ENCODE results near the gene PKMYT1. TPM values are rescaled to one million over a fixed set of nuclear protein-coding genes. Genes with fewer than 3 reads are reported as not detected.

The PKMYT1 gene
- total and polyA plus RNA-seq, 2 experiments from 2014 or later, result 90.9 to 100 TPM

DNA sequence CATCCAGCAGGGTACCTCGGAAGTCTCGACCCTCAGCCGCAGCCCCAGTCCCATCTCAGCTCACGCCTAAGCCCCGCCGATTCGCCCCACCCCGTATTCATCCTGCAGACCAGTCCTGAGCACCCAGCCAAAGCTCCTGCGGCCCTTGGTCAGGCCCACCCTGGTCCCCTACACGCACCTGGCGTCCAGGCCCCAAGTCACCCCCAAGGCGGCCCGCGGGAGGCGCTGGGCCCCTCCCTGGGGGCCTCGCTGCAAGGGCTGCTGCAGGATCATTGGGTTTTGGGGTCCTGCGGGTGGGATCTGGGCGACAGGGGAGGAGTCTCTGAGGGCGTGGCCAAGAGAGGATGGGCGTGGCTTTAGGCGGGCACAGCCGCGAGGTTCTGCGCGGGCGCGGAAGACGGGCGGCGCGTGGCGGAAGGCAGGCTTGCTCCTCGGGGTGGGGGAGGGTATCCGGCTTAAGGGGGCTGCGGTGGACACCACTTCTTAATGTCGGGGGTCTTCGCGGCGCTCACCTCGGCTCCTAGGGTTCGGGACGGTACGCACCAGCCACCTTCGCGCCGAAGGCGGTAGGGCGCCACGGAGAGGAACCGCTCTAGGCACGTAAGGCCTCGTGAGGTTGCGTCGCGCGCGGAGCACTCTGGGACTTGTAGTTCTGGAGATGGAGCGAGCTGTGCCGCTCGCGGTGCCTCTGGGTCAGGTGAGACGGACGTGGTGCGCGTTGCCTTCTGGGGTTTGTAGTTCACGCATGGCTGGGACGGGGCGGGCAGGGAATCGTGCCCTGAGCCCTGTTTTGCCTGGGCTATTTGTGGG, 43.6 kb upstream of the PKMYT1 start, which contains the start of the genes HCFC1R1 and THOC6:
HCFC1R1 (minus strand) TSS at position 274 of the 810 bp plus-strand sequence; CDS start at position 273, 1 bp downstream.
THOC6 (plus strand) TSS at position 367 of the 810 bp plus-strand sequence; CDS start at position 659, 292 bp downstream.
- Histone ChIP-seq H3K4me2 (peak within 1 kb of the TSS; percentile 97), H3K27me3 (ENCODE audit: insufficient read depth) (peaks cover 2% of the 10 kb centered on the region; the same call in 1 of the 2 replicates), H3K79me2 (replicated peaks; ENCODE audit: insufficient read depth) (peaks cover 17% of the 10 kb centered on the region; the same call in 1 of the 2 replicates), H3F3A (replicated peaks; ENCODE audit: low read depth) (peaks cover 59% of the 10 kb centered on the region), H3K9me2 (ENCODE audit: insufficient read depth) (no peaks in the 10 kb centered on the region), H3K4me1 (ENCODE audit: insufficient read depth) (peaks cover 37% of the 10 kb centered on the region), H2AFZ (no peak within 1 kb of the TSS), H4K20me1 (replicated peaks; ENCODE audit: insufficient read depth) (peaks cover 20% of the 10 kb centered on the region), H3K4me3 (peak within 1 kb of the TSS; percentile 85), H3K36me3 (ENCODE audit: insufficient read depth) (no peaks in the 10 kb centered on the region), H3K27ac (ENCODE audit: low read depth) (peak within 1 kb of the TSS; percentile 99)
- ATAC-seq, result peak; percentile 41
- peaks cover 45% of the 10 kb centered on the region for H3K36me3 Mint-ChIP-seq (ENCODE audit: low read depth)
- H3K4me1 Mint-ChIP-seq, result peaks cover 31% of the 10 kb centered on the region
- TF ChIP-seq, protein P1, sequence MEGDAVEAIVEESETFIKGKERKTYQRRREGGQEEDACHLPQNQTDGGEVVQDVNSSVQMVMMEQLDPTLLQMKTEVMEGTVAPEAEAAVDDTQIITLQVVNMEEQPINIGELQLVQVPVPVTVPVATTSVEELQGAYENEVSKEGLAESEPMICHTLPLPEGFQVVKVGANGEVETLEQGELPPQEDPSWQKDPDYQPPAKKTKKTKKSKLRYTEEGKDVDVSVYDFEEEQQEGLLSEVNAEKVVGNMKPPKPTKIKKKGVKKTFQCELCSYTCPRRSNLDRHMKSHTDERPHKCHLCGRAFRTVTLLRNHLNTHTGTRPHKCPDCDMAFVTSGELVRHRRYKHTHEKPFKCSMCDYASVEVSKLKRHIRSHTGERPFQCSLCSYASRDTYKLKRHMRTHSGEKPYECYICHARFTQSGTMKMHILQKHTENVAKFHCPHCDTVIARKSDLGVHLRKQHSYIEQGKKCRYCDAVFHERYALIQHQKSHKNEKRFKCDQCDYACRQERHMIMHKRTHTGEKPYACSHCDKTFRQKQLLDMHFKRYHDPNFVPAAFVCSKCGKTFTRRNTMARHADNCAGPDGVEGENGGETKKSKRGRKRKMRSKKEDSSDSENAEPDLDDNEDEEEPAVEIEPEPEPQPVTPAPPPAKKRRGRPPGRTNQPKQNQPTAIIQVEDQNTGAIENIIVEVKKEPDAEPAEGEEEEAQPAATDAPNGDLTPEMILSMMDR (conservative IDR thresholded peaks at IDR 0.05; ENCODE audit: low read depth in 2 of 2), result no peak
- TF ChIP-seq, protein P2, sequence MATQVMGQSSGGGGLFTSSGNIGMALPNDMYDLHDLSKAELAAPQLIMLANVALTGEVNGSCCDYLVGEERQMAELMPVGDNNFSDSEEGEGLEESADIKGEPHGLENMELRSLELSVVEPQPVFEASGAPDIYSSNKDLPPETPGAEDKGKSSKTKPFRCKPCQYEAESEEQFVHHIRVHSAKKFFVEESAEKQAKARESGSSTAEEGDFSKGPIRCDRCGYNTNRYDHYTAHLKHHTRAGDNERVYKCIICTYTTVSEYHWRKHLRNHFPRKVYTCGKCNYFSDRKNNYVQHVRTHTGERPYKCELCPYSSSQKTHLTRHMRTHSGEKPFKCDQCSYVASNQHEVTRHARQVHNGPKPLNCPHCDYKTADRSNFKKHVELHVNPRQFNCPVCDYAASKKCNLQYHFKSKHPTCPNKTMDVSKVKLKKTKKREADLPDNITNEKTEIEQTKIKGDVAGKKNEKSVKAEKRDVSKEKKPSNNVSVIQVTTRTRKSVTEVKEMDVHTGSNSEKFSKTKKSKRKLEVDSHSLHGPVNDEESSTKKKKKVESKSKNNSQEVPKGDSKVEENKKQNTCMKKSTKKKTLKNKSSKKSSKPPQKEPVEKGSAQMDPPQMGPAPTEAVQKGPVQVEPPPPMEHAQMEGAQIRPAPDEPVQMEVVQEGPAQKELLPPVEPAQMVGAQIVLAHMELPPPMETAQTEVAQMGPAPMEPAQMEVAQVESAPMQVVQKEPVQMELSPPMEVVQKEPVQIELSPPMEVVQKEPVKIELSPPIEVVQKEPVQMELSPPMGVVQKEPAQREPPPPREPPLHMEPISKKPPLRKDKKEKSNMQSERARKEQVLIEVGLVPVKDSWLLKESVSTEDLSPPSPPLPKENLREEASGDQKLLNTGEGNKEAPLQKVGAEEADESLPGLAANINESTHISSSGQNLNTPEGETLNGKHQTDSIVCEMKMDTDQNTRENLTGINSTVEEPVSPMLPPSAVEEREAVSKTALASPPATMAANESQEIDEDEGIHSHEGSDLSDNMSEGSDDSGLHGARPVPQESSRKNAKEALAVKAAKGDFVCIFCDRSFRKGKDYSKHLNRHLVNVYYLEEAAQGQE (IDR thresholded peaks at IDR 0.05; ENCODE audit: unreplicated experiment), result no peak
- TF ChIP-seq, protein P3, sequence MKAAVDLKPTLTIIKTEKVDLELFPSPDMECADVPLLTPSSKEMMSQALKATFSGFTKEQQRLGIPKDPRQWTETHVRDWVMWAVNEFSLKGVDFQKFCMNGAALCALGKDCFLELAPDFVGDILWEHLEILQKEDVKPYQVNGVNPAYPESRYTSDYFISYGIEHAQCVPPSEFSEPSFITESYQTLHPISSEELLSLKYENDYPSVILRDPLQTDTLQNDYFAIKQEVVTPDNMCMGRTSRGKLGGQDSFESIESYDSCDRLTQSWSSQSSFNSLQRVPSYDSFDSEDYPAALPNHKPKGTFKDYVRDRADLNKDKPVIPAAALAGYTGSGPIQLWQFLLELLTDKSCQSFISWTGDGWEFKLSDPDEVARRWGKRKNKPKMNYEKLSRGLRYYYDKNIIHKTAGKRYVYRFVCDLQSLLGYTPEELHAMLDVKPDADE (IDR thresholded peaks at IDR 0.05), result peak; percentile 99
- TF ChIP-seq POLR2AphosphoS5 (IDR thresholded peaks at IDR 0.05; ENCODE audit: low read depth), result peak; percentile 86
- no peak for TF ChIP-seq ZNF114 (CRISPR knock-in tag; IDR thresholded peaks at IDR 0.05)
- peak; percentile 88 for TF ChIP-seq CREB1 (CRISPR knock-in tag; IDR thresholded peaks at IDR 0.05; ENCODE audit: low read depth)
- TF ChIP-seq JUNB (IDR thresholded peaks at IDR 0.05; ENCODE audit: unreplicated experiment), result no peak
- no peak for TF ChIP-seq ZNF331 (CRISPR knock-in tag; IDR thresholded peaks at IDR 0.05; ENCODE audit: low read depth)
- no peak for TF ChIP-seq EZH2phosphoT487 (IDR thresholded peaks at IDR 0.05; ENCODE audit: unreplicated experiment)
- TF ChIP-seq, protein P4, sequence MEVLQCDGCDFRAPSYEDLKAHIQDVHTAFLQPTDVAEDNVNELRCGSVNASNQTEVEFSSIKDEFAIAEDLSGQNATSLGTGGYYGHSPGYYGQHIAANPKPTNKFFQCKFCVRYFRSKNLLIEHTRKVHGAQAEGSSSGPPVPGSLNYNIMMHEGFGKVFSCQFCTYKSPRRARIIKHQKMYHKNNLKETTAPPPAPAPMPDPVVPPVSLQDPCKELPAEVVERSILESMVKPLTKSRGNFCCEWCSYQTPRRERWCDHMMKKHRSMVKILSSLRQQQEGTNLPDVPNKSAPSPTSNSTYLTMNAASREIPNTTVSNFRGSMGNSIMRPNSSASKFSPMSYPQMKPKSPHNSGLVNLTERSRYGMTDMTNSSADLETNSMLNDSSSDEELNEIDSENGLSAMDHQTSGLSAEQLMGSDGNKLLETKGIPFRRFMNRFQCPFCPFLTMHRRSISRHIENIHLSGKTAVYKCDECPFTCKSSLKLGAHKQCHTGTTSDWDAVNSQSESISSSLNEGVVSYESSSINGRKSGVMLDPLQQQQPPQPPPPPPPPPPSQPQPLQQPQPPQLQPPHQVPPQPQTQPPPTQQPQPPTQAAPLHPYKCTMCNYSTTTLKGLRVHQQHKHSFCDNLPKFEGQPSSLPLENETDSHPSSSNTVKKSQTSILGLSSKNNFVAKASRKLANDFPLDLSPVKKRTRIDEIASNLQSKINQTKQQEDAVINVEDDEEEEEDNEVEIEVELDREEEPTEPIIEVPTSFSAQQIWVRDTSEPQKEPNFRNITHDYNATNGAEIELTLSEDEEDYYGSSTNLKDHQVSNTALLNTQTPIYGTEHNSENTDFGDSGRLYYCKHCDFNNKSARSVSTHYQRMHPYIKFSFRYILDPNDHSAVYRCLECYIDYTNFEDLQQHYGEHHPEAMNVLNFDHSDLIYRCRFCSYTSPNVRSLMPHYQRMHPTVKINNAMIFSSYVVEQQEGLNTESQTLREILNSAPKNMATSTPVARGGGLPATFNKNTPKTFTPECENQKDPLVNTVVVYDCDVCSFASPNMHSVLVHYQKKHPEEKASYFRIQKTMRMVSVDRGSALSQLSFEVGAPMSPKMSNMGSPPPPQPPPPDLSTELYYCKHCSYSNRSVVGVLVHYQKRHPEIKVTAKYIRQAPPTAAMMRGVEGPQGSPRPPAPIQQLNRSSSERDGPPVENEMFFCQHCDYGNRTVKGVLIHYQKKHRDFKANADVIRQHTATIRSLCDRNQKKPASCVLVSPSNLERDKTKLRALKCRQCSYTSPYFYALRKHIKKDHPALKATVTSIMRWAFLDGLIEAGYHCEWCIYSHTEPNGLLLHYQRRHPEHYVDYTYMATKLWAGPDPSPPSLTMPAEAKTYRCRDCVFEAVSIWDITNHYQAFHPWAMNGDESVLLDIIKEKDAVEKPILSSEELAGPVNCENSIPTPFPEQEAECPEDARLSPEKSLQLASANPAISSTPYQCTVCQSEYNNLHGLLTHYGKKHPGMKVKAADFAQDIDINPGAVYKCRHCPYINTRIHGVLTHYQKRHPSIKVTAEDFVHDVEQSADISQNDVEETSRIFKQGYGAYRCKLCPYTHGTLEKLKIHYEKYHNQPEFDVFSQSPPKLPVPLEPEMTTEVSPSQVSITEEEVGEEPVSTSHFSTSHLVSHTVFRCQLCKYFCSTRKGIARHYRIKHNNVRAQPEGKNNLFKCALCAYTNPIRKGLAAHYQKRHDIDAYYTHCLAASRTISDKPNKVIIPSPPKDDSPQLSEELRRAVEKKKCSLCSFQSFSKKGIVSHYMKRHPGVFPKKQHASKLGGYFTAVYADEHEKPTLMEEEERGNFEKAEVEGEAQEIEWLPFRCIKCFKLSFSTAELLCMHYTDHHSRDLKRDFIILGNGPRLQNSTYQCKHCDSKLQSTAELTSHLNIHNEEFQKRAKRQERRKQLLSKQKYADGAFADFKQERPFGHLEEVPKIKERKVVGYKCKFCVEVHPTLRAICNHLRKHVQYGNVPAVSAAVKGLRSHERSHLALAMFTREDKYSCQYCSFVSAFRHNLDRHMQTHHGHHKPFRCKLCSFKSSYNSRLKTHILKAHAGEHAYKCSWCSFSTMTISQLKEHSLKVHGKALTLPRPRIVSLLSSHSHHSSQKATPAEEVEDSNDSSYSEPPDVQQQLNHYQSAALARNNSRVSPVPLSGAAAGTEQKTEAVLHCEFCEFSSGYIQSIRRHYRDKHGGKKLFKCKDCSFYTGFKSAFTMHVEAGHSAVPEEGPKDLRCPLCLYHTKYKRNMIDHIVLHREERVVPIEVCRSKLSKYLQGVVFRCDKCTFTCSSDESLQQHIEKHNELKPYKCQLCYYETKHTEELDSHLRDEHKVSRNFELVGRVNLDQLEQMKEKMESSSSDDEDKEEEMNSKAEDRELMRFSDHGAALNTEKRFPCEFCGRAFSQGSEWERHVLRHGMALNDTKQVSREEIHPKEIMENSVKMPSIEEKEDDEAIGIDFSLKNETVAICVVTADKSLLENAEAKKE (CRISPR knock-in tag; IDR thresholded peaks at IDR 0.05), result no peak
- no peak for TF ChIP-seq EZH2 (IDR thresholded peaks at IDR 0.05; ENCODE audit: low read depth, unreplicated experiment)
- TF ChIP-seq NANOG (IDR thresholded peaks at IDR 0.05; ENCODE audit: borderline replicate concordance), result no peak
- no peak for TF ChIP-seq STAT1 (IDR thresholded peaks at IDR 0.05; ENCODE audit: unreplicated experiment)
- H3K27ac Mint-ChIP-seq, result peak within 1 kb of the TSS; percentile 98
- H3K4me3 Mint-ChIP-seq, result peak within 1 kb of the TSS; percentile 96
- peaks cover 43% of the 10 kb centered on the region for H3K27me3 Mint-ChIP-seq (ENCODE audit: insufficient read depth, low read depth, poor library complexity)
- DNase-seq (ENCODE audit: low spot score), result peak; percentile 100
- H3K9me3 Mint-ChIP-seq, result no peaks in the 10 kb centered on the region; the same call in 1 of the 3 replicates

All from GM23338 (cell line).